Measurements from ENCODE around the gene NPVF. TPM values are rescaled to one million over a fixed set of nuclear protein-coding genes. Genes with fewer than 3 reads are reported as not detected.

NPVF gene
- polyA plus RNA-seq, 3 donors: not detected

DNA sequence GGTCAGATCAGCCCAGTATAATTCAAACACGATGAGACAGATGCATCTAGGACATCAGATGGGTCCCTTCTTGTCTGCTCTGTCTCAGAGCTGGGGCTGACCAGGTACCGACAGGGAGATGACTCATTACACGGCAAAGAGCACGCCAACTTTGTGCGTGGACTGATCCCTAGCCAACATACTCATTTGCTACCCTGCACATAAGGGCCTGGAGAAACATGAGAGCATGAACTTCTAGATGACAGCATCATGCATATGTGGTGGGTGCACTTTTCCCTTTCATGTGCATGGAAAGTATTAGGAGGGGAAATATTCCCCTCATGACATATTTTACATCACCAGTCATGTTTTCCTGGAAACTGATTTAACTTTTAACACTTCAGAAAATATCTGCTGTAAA is 35.1 kb upstream of the NPVF start:
- DNase-seq: no peak
- Mint-ChIP-seq H3K36me3 (peaks cover 0 to 4% of the 10 kb centered on the region in 2 donors), H3K9me3 (peaks cover 0 to 2% (median 0%) of the 10 kb centered on the region in 7 donors), H3K27ac (peak overlapping the region in 1 of 7 donors; percentile 47), H3K4me3 (no peak overlapping the region), H3K4me1 (peaks cover 30% of the 10 kb centered on the region), H3K27me3 (ENCODE audit: low read depth in 3 of 3) (peaks cover 2 to 29% (median 8%) of the 10 kb centered on the region in 3 donors)
- no peaks in the 10 kb centered on the region for H3K36me3 ChIP-seq (replicated peaks in 1 of 2; ENCODE audit: control insufficient read depth in 1 of 2, insufficient read depth in 2 of 2, low read length in 2 of 2)
- no peak overlapping the region for H3K9ac ChIP-seq (ENCODE audit: insufficient read depth, low read length, poor library complexity, severe bottlenecking)
- intact Hi-C loops (cut with micrococcal nuclease): loop anchor here (5.0 to 10.0 kb wide), 3 partner anchors 124 to 581 kb away; no protein-coding TSS in a partner anchor
- H3K4me1 ChIP-seq (ENCODE audit: control insufficient read depth in 1 of 2, insufficient read depth in 2 of 2, low read length in 2 of 2): peaks cover 17 to 24% of the 10 kb centered on the region in 2 donors
- H3K9me3 ChIP-seq (replicated peaks in 1 of 2; ENCODE audit: control insufficient read depth in 1 of 2, insufficient read depth in 1 of 2, low read length in 2 of 2): no peaks in the 10 kb centered on the region
- 97% methylated on average over 2 of the region's 5 CpGs for WGBS (ENCODE audit: insufficient coverage)
- peaks cover 6 to 10% of the 10 kb centered on the region in 2 donors for H3K27me3 ChIP-seq (ENCODE audit: control insufficient read depth in 2 of 2, insufficient read depth in 2 of 2, low read length in 2 of 2)
- TF ChIP-seq, protein P1, sequence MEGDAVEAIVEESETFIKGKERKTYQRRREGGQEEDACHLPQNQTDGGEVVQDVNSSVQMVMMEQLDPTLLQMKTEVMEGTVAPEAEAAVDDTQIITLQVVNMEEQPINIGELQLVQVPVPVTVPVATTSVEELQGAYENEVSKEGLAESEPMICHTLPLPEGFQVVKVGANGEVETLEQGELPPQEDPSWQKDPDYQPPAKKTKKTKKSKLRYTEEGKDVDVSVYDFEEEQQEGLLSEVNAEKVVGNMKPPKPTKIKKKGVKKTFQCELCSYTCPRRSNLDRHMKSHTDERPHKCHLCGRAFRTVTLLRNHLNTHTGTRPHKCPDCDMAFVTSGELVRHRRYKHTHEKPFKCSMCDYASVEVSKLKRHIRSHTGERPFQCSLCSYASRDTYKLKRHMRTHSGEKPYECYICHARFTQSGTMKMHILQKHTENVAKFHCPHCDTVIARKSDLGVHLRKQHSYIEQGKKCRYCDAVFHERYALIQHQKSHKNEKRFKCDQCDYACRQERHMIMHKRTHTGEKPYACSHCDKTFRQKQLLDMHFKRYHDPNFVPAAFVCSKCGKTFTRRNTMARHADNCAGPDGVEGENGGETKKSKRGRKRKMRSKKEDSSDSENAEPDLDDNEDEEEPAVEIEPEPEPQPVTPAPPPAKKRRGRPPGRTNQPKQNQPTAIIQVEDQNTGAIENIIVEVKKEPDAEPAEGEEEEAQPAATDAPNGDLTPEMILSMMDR (IDR thresholded peaks at IDR 0.05): no peak
- no peak overlapping the region for H3K4me3 ChIP-seq (replicated peaks in 1 of 3; ENCODE audit: low read depth in 2 of 3, low read length in 3 of 3)
- H4K20me1 ChIP-seq (ENCODE audit: insufficient read depth, low read length): no peaks in the 10 kb centered on the region
- no peaks in the 10 kb centered on the region for H3K79me2 ChIP-seq (ENCODE audit: insufficient read depth, low read length)
- H3K4me2 ChIP-seq (replicated peaks; ENCODE audit: extremely low read depth, low read length, poor library complexity, severe bottlenecking): no peak overlapping the region
- no peak overlapping the region for H2AFZ ChIP-seq (ENCODE audit: insufficient read depth, low read depth, low read length, poor library complexity, severe bottlenecking)
- no peak overlapping the region for H3K27ac ChIP-seq (ENCODE audit: low read depth in 1 of 2, low read length in 2 of 2)

DNA sequence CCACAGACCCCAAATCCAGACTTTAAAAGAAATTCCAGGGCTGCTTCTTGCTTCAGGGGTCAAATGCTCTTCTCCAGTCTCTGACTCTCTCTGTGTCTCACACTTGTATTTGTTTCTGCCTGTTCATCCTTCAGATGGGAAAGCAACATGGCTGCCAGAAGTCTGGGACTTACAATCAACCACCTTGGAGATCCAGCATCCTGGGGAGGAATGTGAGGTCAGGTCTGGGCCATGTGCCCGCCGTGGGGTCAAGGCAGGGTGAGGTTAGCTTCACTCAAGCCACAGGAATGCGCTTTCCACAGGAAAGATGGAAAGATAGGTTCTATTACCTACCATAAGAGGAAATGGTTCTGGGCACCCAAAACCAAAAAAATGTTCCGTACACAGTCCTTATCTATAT is 34.3 kb upstream of the NPVF start:
- Histone ChIP-seq H3K9me3 (replicated peaks in 1 of 2; ENCODE audit: control insufficient read depth in 1 of 2, insufficient read depth in 1 of 2, low read length in 2 of 2) (no peaks in the 10 kb centered on the region), H2AFZ (ENCODE audit: insufficient read depth, low read depth, low read length, poor library complexity, severe bottlenecking) (no peak overlapping the region), H3K9ac (ENCODE audit: insufficient read depth, low read length, poor library complexity, severe bottlenecking) (no peak overlapping the region), H3K36me3 (replicated peaks in 1 of 2; ENCODE audit: control insufficient read depth in 1 of 2, insufficient read depth in 2 of 2, low read length in 2 of 2) (no peaks in the 10 kb centered on the region), H3K4me2 (replicated peaks; ENCODE audit: extremely low read depth, low read length, poor library complexity, severe bottlenecking) (no peak overlapping the region), H3K27ac (ENCODE audit: low read depth in 1 of 2, low read length in 2 of 2) (no peak overlapping the region), H3K27me3 (ENCODE audit: control insufficient read depth in 2 of 2, insufficient read depth in 2 of 2, low read length in 2 of 2) (peaks cover 4 to 9% of the 10 kb centered on the region in 2 donors), H4K20me1 (ENCODE audit: insufficient read depth, low read length) (no peaks in the 10 kb centered on the region), H3K4me3 (replicated peaks in 1 of 3; ENCODE audit: low read depth in 2 of 3, low read length in 3 of 3) (no peak overlapping the region), H3K4me1 (ENCODE audit: control insufficient read depth in 1 of 2, insufficient read depth in 2 of 2, low read length in 2 of 2) (peaks cover 17 to 24% of the 10 kb centered on the region in 2 donors), H3K79me2 (ENCODE audit: insufficient read depth, low read length) (no peaks in the 10 kb centered on the region)
- Mint-ChIP-seq H3K27ac (peak overlapping the region in 1 of 7 donors; percentile 68), H3K36me3 (peaks cover 0 to 4% of the 10 kb centered on the region in 2 donors), H3K27me3 (ENCODE audit: low read depth in 3 of 3) (peaks cover 5 to 29% (median 8%) of the 10 kb centered on the region in 3 donors), H3K4me1 (peaks cover 30% of the 10 kb centered on the region), H3K4me3 (peak overlapping the region in 1 of 2 donors; percentile 28), H3K9me3 (peaks cover 0 to 2% (median 0%) of the 10 kb centered on the region in 7 donors)
- intact Hi-C loops (cut with micrococcal nuclease): loop anchor here (5.0 to 10.0 kb wide), 3 partner anchors 125 to 582 kb away; no protein-coding TSS in a partner anchor
- no peak for DNase-seq
- TF ChIP-seq, protein P1 (IDR thresholded peaks at IDR 0.05): no peak
- no CpG with 5 or more reads among the region's 4 CpGs for WGBS (ENCODE audit: insufficient coverage)

All from CD14-positive monocyte (primary cell).